K562 (cell line): ENCODE data around the gene BLOC1S4. TPM values are rescaled to one million over a fixed set of nuclear protein-coding genes. Genes with fewer than 3 reads are reported as not detected.

Experiments
- ATAC-seq: fragments of 200-7000 bp; cut with Tn5 transposase; 3 replicates; pipeline ENCODE4 v1.9.1; 2020; ENCODE audit warnings: moderate library complexity
- BruUV-seq: library from RNA; stranded (reverse); fragments of 400-500 nt; replicated peaks from 2 replicates; lab custom pipeline; 2021; lab: Mats Ljungman, UMichigan
- CTCF ChIA-PET: fragments of 300-600 bp; formaldehyde crosslinking; extraction: SDS; loops from one replicate; lab custom pipeline; 2021; ENCODE audit warnings: low intra/inter-chr PET ratio; lab: Yijun Ruan, JAX
- POLR2A ChIA-PET: fragments of 300-600, 350-650 bp; sonication (Branson Sonifier 250); formaldehyde crosslinking; extraction: SDS; loops from one replicate; lab custom pipeline; 2021; ENCODE audit warnings: antibody characterized with exemption, inconsistent platforms; lab: Yijun Ruan, JAX
- DNase-seq, 4 experiments: peaks; one replicate each; pipeline versions ENCODE4 v3.0.0 to v3.0.0-alpha.2; 2011 to 2018; ENCODE audit warnings: low spot score in 3 of 4, mixed read lengths in 3 of 4; ENCODE audit errors: extremely low read depth in 1 of 4
- FAIRE-seq: peaks from 2 replicates; lab custom pipeline; 2011; peaks lifted over from hg19 to GRCh38; lab: Jason Lieb, UNC
- H2AFZ ChIP-seq: 2 replicates; pipeline ENCODE4 v1.6.0; 2011; ENCODE audit warnings: low read depth, low read length, control low read depth, inconsistent platforms
- H3K27ac ChIP-seq: fragments of 200-600 bp; 3 replicates; pipeline ENCODE4 v1.8.0; 2011; ENCODE audit warnings: low read depth, mild to moderate bottlenecking, control low read depth, inconsistent platforms, low read length, moderate library complexity, mixed read lengths; ENCODE audit errors: extremely low read depth
- H3K27me3 ChIP-seq, 2 experiments: fragments of 300-600 bp in 1 of 2; 2 replicates in 1 of 2; 3 replicates in 1 of 2; pipeline versions ENCODE4 v1.6.0 to v1.8.0; 2011; ENCODE audit warnings: inconsistent platforms in 2 of 2, low read length in 2 of 2, mild to moderate bottlenecking in 1 of 2, mixed read lengths in 1 of 2, moderate library complexity in 1 of 2; ENCODE audit not compliant: control insufficient read depth in 2 of 2, insufficient read depth in 2 of 2
- H3K36me3 ChIP-seq: fragments of 300-600 bp; 3 replicates; pipeline ENCODE4 v1.8.0; 2011; ENCODE audit warnings: mild to moderate bottlenecking, low read length, inconsistent platforms; ENCODE audit not compliant: control insufficient read depth, insufficient read depth
- H3K4me1 ChIP-seq, 2 experiments: fragments of 200-600 bp in 1 of 2; replicated peaks in 1 of 2; 2 replicates in 1 of 2; 3 replicates in 1 of 2; pipeline versions ENCODE4 v1.5.1 to v1.8.0; 2011; ENCODE audit warnings: inconsistent platforms in 2 of 2, low read length in 2 of 2, mild to moderate bottlenecking in 1 of 2, mixed read lengths in 1 of 2, moderate library complexity in 1 of 2; ENCODE audit not compliant: control insufficient read depth in 2 of 2, insufficient read depth in 2 of 2
- H3K4me2 ChIP-seq: 2 replicates; pipeline ENCODE4 v1.6.1; 2011; ENCODE audit warnings: low read length, control low read depth, inconsistent platforms, mixed read lengths; ENCODE audit not compliant: insufficient read depth
- H3K4me3 ChIP-seq: fragments of 200-600 bp; sonication (generic), shearing (Covaris generic); 2 replicates; pipeline ENCODE4 v1.5.1; 2016; ENCODE audit warnings: control low read depth, inconsistent platforms
- H3K79me2 ChIP-seq: fragments of 200-600 bp; 3 replicates; pipeline ENCODE4 v1.8.0; 2011; ENCODE audit warnings: low read length, inconsistent platforms; ENCODE audit not compliant: control insufficient read depth, insufficient read depth
- H3K9ac ChIP-seq, 2 experiments: 2 replicates each; pipeline versions ENCODE4 v1.6.0 to v1.6.1; 2011; ENCODE audit warnings: low read depth in 2 of 2, low read length in 2 of 2, control low read depth in 1 of 2, inconsistent platforms in 1 of 2, mild to moderate bottlenecking in 1 of 2, mixed read lengths in 1 of 2; ENCODE audit not compliant: insufficient read depth in 1 of 2
- H3K9me1 ChIP-seq: one replicate; pipeline ENCODE4 v1.6.0; 2011; ENCODE audit warnings: inconsistent platforms, mild to moderate bottlenecking, low read length, moderate library complexity; ENCODE audit not compliant: control insufficient read depth, insufficient read depth
- H3K9me3 ChIP-seq: replicated peaks from 2 replicates; pipeline ENCODE4 v1.5.1; 2011; ENCODE audit warnings: low read depth, low read length, inconsistent platforms; ENCODE audit not compliant: control insufficient read depth, insufficient read depth
- H4K20me1 ChIP-seq: replicated peaks from 2 replicates; pipeline ENCODE4 v1.6.1; 2011; ENCODE audit warnings: low read length, inconsistent platforms, mixed read lengths; ENCODE audit not compliant: control insufficient read depth, insufficient read depth
- ARID3A ChIP-seq: IDR thresholded peaks from 2 replicates; pipeline ENCODE4 v1.6.1; 2012; ENCODE audit warnings: low read depth, low read length, improper control_type of control experiment, borderline replicate concordance
- EHMT2 ChIP-seq: fragments of 450-650 bp; IDR thresholded peaks from 2 replicates; pipeline ENCODE4 v1.6.1; 2018; ENCODE audit warnings: antibody characterized with exemption
- FOXA1 ChIP-seq: fragments of 450-650 bp; IDR thresholded peaks from 2 replicates; pipeline ENCODE4 v1.6.1; 2016; ENCODE audit warnings: mild to moderate bottlenecking, borderline replicate concordance
- REST ChIP-seq, 2 experiments: fragments of 450-650 bp; formaldehyde crosslinking in 1 of 2; IDR thresholded peaks; 2 replicates each; pipeline versions ENCODE4 v1.4.0 to v1.6.1; 2014 to 2020; ENCODE audit warnings: mild to moderate bottlenecking in 2 of 2, borderline replicate concordance in 1 of 2, low read depth in 1 of 2
- STAT5A ChIP-seq: IDR thresholded peaks from 2 replicates; pipeline ENCODE4 v1.6.1; 2012; ENCODE audit warnings: low read length, inconsistent platforms, borderline replicate concordance
- WGBS: fragments of 100-300 bp; shearing (Covaris generic); methylation state at CpG from one replicate; pipeline ENCODE4 v1.1.6; 2016; ENCODE audit warnings: low coverage, mixed read lengths; ENCODE audit not compliant: insufficient coverage; ENCODE audit errors: missing lambda C conversion rate; 5-methylcytosine and 5-hydroxymethylcytosine counted together
- in situ Hi-C: fragments of 300-500 bp; cut with MboI; formaldehyde crosslinking; loops from 4 replicates; pipeline ENCODE4 v1.15.0; 2018; ENCODE audit warnings: inconsistent platforms, mixed read lengths
- intact Hi-C: fragments of 100-400 bp; cut with micrococcal nuclease; formaldehyde crosslinking; loops from 2 replicates; pipeline ENCODE4 v1.14.2; 2022
- polyA plus RNA-seq, 8 experiments: library from polyadenylated mRNA; depleted of rRNA in 4 of 8; stranded (reverse) in 5 of 8; unstranded in 3 of 8; fragments of >200 nt; fragmentation: Nextera tagmentation in 2 of 8; fragmentation: Illumina TruSeq in 1 of 8; extraction: Ambion mirVana in 2 of 8; extraction: Trizol in 1 of 8; gene quantifications; 2 replicates each; pipeline versions ENCODE4 v1.2.1 to v1.2.3, GENCODE V29; 2011 to 2014; ENCODE audit warnings: inconsistent platforms in 1 of 8, missing spikeins in 1 of 8
- total RNA-seq, 7 experiments: library from RNA; depleted of rRNA in 6 of 7; stranded (reverse); fragments of >200 nt in 6 of 7; fragmentation: Illumina TruSeq in 2 of 7; extraction: Trizol in 2 of 7; gene quantifications; 2 replicates each; pipeline versions ENCODE4 v1.2.1 to v1.2.3, GENCODE V29; 2011 to 2021; ENCODE audit warnings: low replicate concordance in 1 of 7

Gene BLOC1S4
- total and polyA plus RNA-seq, 9 of the 15 experiments (the other 6 are each of a cell fraction or from before 2014, with no cell fraction given), result 3.1 to 31.6 (median 11.2) TPM

- Histone ChIP-seq H3K9me3 (no peaks in the 10 kb centered on the region), H2AFZ (peak overlapping the region; percentile 73), H3K79me2 (no peaks in the 10 kb centered on the region), H3K4me2 (peak overlapping the region; percentile 58), H3K4me1 (peaks cover 55 to 58% of the 10 kb centered on the region in 2 experiments), H3K27me3 (no peaks in the 10 kb centered on the region), H4K20me1 (no peaks in the 10 kb centered on the region), H3K36me3 (no peaks in the 10 kb centered on the region), H3K9ac (peak overlapping the region; percentile 82 to 87), H3K9me1 (peaks cover 4% of the 10 kb centered on the region), H3K4me3 (no peak overlapping the region), H3K27ac (peak overlapping the region; percentile 93)
- in situ Hi-C loops (no loop called here), intact Hi-C loops (loop anchor here (5.0 kb wide), 1 partner anchor 255 kb away; no protein-coding TSS in a partner anchor)
- DNase-seq (peak; percentile 86 to 95 (median 89)), FAIRE-seq (peak; percentile 89), ATAC-seq (peak; percentile 92)
- ChIA-PET CTCF (no interaction called here), POLR2A (interaction anchor here (0.6 to 2.4 kb wide), 13 partner anchors 12 to 335 kb away, joined by 3 to 12 read pairs (median 3); partner anchors contain the start of genes GRPEL1, MRFAP1 and MRFAP1L1)
- BruUV-seq, result TSS peak; percentile 97
- WGBS, result 14% methylated on average over 19 of the region's 21 CpGs
- TF ChIP-seq REST (IDR thresholded peaks at IDR 0.05; ENCODE audit: borderline replicate concordance) (peak; percentile 30), REST (CRISPR knock-in tag; IDR thresholded peaks at IDR 0.05; ENCODE audit: low read depth) (no peak; the same call in 1 of the 2 replicates), STAT5A (no peak), EHMT2 (no peak), ARID3A (no peak), FOXA1 (no peak)
Measured at GRCh38 chr4:6732441-6733357, 16.7 kb downstream of the BLOC1S4 start.
